A549 treated with CORT108297 at 1 μM for 4 hours (cell line): ENCODE measurements around the gene LIPJ. TPM values are rescaled to one million over a fixed set of nuclear protein-coding genes. Genes with fewer than 3 reads are reported as not detected.

Source experiments
- total RNA-seq: library from RNA; stranded (reverse); fragments of 200-300 nt; extraction: Qiagen RNA extraction; gene quantifications from 5 replicates; pipeline ENCODE4 v1.2.3, GENCODE V29; 2022

The LIPJ gene, protein sequence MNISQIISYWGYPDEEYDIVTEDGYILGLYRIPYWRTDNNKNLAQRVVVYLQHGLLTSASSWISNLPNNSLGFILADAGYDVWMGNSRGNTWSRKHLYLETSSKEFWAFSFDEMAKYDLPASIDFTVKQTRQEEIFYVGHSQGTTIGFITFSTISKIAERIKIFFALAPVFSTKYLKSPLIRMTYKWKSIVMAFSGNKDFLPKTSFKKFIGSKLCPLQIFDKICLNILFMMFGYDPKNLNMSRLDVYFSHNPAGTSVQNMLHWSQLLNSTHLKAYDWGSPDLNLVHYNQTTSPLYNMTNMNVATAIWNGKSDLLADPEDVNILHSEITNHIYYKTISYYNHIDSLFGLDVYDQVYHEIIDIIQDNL
- total RNA-seq, result not detected in 5 replicates

GRCh38 chr10:88586462-88586861 lies at the start of gene LIPJ:
LIPJ (plus strand) TSS chr10:88586762; CDS start chr10:88590688, 3,926 bp downstream.

DNA sequence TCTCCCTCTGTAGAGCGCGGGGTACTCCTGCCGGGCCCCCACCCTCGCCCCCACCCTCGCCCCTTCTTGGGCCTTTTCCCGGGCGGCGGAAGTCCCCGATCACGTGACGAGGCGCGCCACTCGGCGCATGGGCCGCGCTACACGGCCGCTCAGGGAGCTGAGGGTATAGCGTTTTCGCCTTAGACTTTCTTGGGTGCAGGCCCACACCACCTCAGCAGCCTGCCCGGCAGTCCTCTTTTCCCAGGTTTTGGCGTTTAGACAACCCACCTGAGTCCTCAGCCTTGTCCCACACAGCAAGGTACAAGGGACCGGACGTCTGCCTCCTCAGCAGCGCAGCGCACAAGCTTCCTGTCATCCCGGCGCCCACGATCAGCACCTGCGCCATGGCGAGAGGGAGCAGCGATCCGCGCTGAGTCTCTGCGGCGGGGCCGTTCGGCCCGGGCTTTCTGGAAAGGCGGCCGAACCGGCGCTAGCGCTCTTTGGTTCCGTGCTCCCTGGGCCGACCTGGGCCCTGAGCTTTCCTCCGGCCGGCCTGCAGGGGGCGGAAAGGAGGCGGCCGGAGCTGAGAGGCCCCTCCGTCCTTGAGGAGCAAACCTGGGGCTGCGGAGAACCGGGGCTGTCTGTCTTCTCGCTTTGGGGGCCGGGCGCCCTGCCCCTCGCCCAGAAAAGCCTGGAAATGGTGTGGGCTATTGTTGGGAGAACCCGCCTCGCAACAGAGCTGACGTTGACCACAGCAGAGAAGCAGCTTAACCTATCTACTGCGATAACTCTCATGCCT lies 3.6 kb upstream of the LIPJ start, which contains the start of gene RNLS:
RNLS (minus strand) TSS at position 513 of the 778 bp plus-strand sequence.

Other genes with a start within 250 kb of the LIPJ start
- gene RNLS, start 3.4 kb upstream of the LIPJ start, total RNA-seq, result 8.0 to 9.6 TPM (median 8.7 TPM) in 5 replicates
- not detected in 5 replicates for gene LIPF, start 77.7 kb downstream of the LIPJ start, total RNA-seq
- not detected in 5 replicates for gene LIPK, start 119.5 kb downstream of the LIPJ start, total RNA-seq
- gene LIPN, start 173.3 kb downstream of the LIPJ start, total RNA-seq, result not detected in 5 replicates
- not detected in 5 replicates for gene LIPM, start 216.0 kb downstream of the LIPJ start, total RNA-seq